ENCODE results near the gene FLT3LG.

GRCh38 chr19:49515767-49516166 is 41.8 kb downstream of the FLT3LG start:
- TF ChIP-seq, protein P1, sequence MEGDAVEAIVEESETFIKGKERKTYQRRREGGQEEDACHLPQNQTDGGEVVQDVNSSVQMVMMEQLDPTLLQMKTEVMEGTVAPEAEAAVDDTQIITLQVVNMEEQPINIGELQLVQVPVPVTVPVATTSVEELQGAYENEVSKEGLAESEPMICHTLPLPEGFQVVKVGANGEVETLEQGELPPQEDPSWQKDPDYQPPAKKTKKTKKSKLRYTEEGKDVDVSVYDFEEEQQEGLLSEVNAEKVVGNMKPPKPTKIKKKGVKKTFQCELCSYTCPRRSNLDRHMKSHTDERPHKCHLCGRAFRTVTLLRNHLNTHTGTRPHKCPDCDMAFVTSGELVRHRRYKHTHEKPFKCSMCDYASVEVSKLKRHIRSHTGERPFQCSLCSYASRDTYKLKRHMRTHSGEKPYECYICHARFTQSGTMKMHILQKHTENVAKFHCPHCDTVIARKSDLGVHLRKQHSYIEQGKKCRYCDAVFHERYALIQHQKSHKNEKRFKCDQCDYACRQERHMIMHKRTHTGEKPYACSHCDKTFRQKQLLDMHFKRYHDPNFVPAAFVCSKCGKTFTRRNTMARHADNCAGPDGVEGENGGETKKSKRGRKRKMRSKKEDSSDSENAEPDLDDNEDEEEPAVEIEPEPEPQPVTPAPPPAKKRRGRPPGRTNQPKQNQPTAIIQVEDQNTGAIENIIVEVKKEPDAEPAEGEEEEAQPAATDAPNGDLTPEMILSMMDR (IDR thresholded peaks at IDR 0.05; ENCODE audit: low read depth, low read length) = no peak
- no peak for TF ChIP-seq POLR2A (IDR thresholded peaks at IDR 0.05; ENCODE audit: extremely low read depth, insufficient read length)

All from NB4 (cell line).